Panc1 (cell line): Measurements from ENCODE around the gene ARL5A. TPM values are rescaled to one million over a fixed set of nuclear protein-coding genes. Genes with fewer than 3 reads are reported as not detected.

Experiments used
- ATAC-seq: fragments of 200-7000 bp; cut with Tn5 transposase; 2 replicates; pipeline ENCODE4 v1.9.1; 2020; ENCODE audit warnings: mild to moderate bottlenecking, moderate library complexity
- BruUV-seq: library from RNA; stranded (reverse); fragments of 400-500 nt; replicated peaks from 2 replicates; lab custom pipeline; 2021; lab: Mats Ljungman, UMichigan
- CTCF ChIA-PET: fragments of 300-600 bp; sonication (Branson Sonifier 250); formaldehyde crosslinking; loops from one replicate; lab custom pipeline; 2022; ENCODE audit warnings: antibody characterized with exemption; lab: Charles Lee
- POLR2A ChIA-PET: fragments of 300-600 bp; sonication (Branson Sonifier 250); formaldehyde crosslinking; loops from one replicate; lab custom pipeline; 2022; ENCODE audit warnings: antibody characterized with exemption; lab: Charles Lee
- DNase-seq: peaks from one replicate; pipeline ENCODE4 v3.0.0-alpha.2; 2010; ENCODE audit warnings: low read depth, low spot score
- H3K27ac ChIP-seq: 2 replicates; pipeline ENCODE4 v1.5.1; 2011; ENCODE audit warnings: mild to moderate bottlenecking, low read length, inconsistent platforms
- H3K27me3 ChIP-seq: fragments of 200-500 bp; sonication (Bioruptor generic); 2 replicates; pipeline ENCODE4 v1.6.0; 2014; ENCODE audit warnings: low read length, inconsistent platforms; ENCODE audit not compliant: control insufficient read depth, insufficient read depth
- H3K36me3 ChIP-seq: fragments of 200-500 bp; sonication (Bioruptor generic); 2 replicates; pipeline ENCODE4 v1.5.1; 2014; ENCODE audit warnings: inconsistent platforms, mild to moderate bottlenecking, low read length, moderate library complexity; ENCODE audit not compliant: control insufficient read depth, insufficient read depth
- H3K4me1 ChIP-seq: 2 replicates; pipeline ENCODE4 v1.5.1; 2011; ENCODE audit warnings: inconsistent platforms, mild to moderate bottlenecking, low read length, moderate library complexity; ENCODE audit not compliant: control insufficient read depth, insufficient read depth
- H3K4me3 ChIP-seq, 2 experiments: 2 replicates each; pipeline ENCODE4 v1.5.1; 2011 to 2012; ENCODE audit warnings: low read depth in 2 of 2, low read length in 2 of 2, mild to moderate bottlenecking in 2 of 2, inconsistent platforms in 1 of 2, moderate library complexity in 1 of 2
- H3K9me3 ChIP-seq: fragments of 200-500 bp; sonication (Bioruptor generic); 2 replicates; pipeline ENCODE4 v1.5.1; 2014; ENCODE audit warnings: low read depth, mild to moderate bottlenecking, inconsistent platforms, low read length, moderate library complexity; ENCODE audit not compliant: control insufficient read depth, insufficient read depth
- CTCF ChIP-seq: fragments of 450-650 bp; IDR thresholded peaks from 2 replicates; pipeline ENCODE4 v1.5.1; 2017; ENCODE audit warnings: mild to moderate bottlenecking
- POLR2AphosphoS5 ChIP-seq: IDR thresholded peaks from 2 replicates; pipeline ENCODE4 v1.6.1; 2012; ENCODE audit warnings: mild to moderate bottlenecking, low read depth, low read length, moderate library complexity
- REST ChIP-seq, 2 experiments: IDR thresholded peaks; 2 replicates each; pipeline ENCODE4 v1.6.1; 2011 to 2012; ENCODE audit warnings: low read depth in 2 of 2, control low read depth in 1 of 2, low read length in 1 of 2, mild to moderate bottlenecking in 1 of 2, moderate library complexity in 1 of 2; ENCODE audit not compliant: insufficient read depth in 1 of 2
- SIN3A ChIP-seq: IDR thresholded peaks from 2 replicates; pipeline ENCODE4 v1.6.1; 2012; ENCODE audit warnings: low read depth, mild to moderate bottlenecking, low read length, moderate library complexity, borderline replicate concordance; ENCODE audit not compliant: insufficient read depth
- TCF7L2 ChIP-seq: IDR thresholded peaks from 2 replicates; pipeline ENCODE4 v1.6.1; 2011; ENCODE audit warnings: mild to moderate bottlenecking, low read depth, low read length, inconsistent platforms
- in situ Hi-C: cut with HindIII; loops from 2 replicates; pipeline ENCODE4 v1.10.0; 2016; ENCODE audit warnings: low sequenced_read_pairs, low pct_unique_long_range_greater_than_20kb
- intact Hi-C: fragments of 100-400 bp; cut with micrococcal nuclease; formaldehyde crosslinking; loops from one replicate; pipeline ENCODE4 v1.10.0; 2022; ENCODE audit not compliant: unreplicated experiment
- total RNA-seq: library from RNA; stranded (reverse); gene quantifications from one replicate; pipeline ENCODE4 v1.2.1, GENCODE V29; 2021; ENCODE audit not compliant: unreplicated experiment

The ARL5A gene
- total RNA-seq, 1 experiment from 2014 or later: 47.5 TPM

GRCh38 chr2:151841047-151841424, 12.8 kb upstream of the ARL5A start:
- Histone ChIP-seq H3K36me3 (no peaks in the 10 kb centered on the region), H3K27me3 (peaks cover 7% of the 10 kb centered on the region; the same call in 1 of the 2 replicates), H3K4me3 (no peak overlapping the region), H3K4me1 (no peaks in the 10 kb centered on the region), H3K27ac (no peak overlapping the region), H3K9me3 (no peaks in the 10 kb centered on the region)
- in situ Hi-C loops: no loop called here
- TF ChIP-seq TCF7L2: no peak
- TF ChIP-seq REST (IDR thresholded peaks at IDR 0.05; ENCODE audit: insufficient read depth in 1 of 2, low read depth in 2 of 2, low read length in 1 of 2): no peak
- no peak for TF ChIP-seq SIN3A
- TF ChIP-seq POLR2AphosphoS5: no peak
- no peak for TF ChIP-seq CTCF
- BruUV-seq: no TSS peak
- intact Hi-C loops: no loop called here
- ChIA-PET CTCF (no interaction called here), POLR2A (no interaction called here)
- no peak for ATAC-seq
- DNase-seq: no peak

GRCh38 chr2:151840216-151841046, 12.2 kb upstream of the ARL5A start:
- no TSS peak for BruUV-seq

More at GRCh38 chr2:151840216-151841046, 12.2 kb upstream of the ARL5A start:
- in situ Hi-C loops (no loop called here), intact Hi-C loops (no loop called here)
- Histone ChIP-seq H3K4me1 (no peaks in the 10 kb centered on the region), H3K27me3 (peaks cover 10% of the 10 kb centered on the region; the same call in 1 of the 2 replicates), H3K9me3 (no peaks in the 10 kb centered on the region), H3K36me3 (no peaks in the 10 kb centered on the region), H3K4me3 (no peak overlapping the region), H3K27ac (no peak overlapping the region)
- TF ChIP-seq SIN3A (no peak), CTCF (no peak)
- POLR2A ChIA-PET: no interaction called here
- CTCF ChIA-PET: no interaction called here
- ATAC-seq (no peak), DNase-seq (no peak)
